H1 (cell line): ENCODE data around the gene MTF1. TPM values are rescaled to one million over a fixed set of nuclear protein-coding genes. Genes with fewer than 3 reads are reported as not detected.

Experiments
- CTCF ChIA-PET: fragments of 300-600 bp; sonication (Branson Sonifier 250); formaldehyde crosslinking; loops from one replicate; lab custom pipeline; 2021; ENCODE audit not compliant: partially characterized antibody; lab: Charles Lee
- POLR2A ChIA-PET: fragments of 300-600 bp; sonication (Branson Sonifier 250); formaldehyde crosslinking; loops from one replicate; lab custom pipeline; 2021; ENCODE audit warnings: inconsistent platforms; ENCODE audit not compliant: partially characterized antibody; lab: Charles Lee
- DNase-seq, 2 experiments: peaks; one replicate each; pipeline versions ENCODE4 v3.0.0 to v3.0.0-alpha.2; 2010 to 2022; ENCODE audit warnings: low spot score in 2 of 2, low read depth in 1 of 2, mixed read lengths in 1 of 2
- FAIRE-seq: peaks from 2 replicates; lab custom pipeline; 2011; peaks lifted over from hg19 to GRCh38; lab: Jason Lieb, UNC
- H2AFZ ChIP-seq: 2 replicates; pipeline ENCODE4 v1.8.1; 2012; ENCODE audit warnings: low read length, inconsistent platforms
- H2AK5ac ChIP-seq: 2 replicates; pipeline ENCODE4 v1.6.1; 2013; ENCODE audit warnings: low read depth, low read length
- H2BK120ac ChIP-seq: replicated peaks from 2 replicates; pipeline ENCODE3; 2013; ENCODE audit warnings: low read depth, low read length, inconsistent platforms
- H2BK12ac ChIP-seq: 2 replicates; pipeline ENCODE4 v1.6.1; 2013; ENCODE audit warnings: low read depth, low read length
- H2BK15ac ChIP-seq: 2 replicates; pipeline ENCODE4 v1.6.1; 2013; ENCODE audit warnings: low read length
- H2BK20ac ChIP-seq: 2 replicates; pipeline ENCODE4 v1.6.1; 2013; ENCODE audit warnings: low read length
- H2BK5ac ChIP-seq: 2 replicates; pipeline ENCODE4 v1.6.1; 2013; ENCODE audit warnings: low read depth, low read length
- H3K14ac ChIP-seq: 2 replicates; pipeline ENCODE4 v1.6.1; 2013; ENCODE audit warnings: inconsistent platforms; ENCODE audit not compliant: insufficient read length
- H3K18ac ChIP-seq: 2 replicates; pipeline ENCODE4 v1.6.1; 2013; ENCODE audit warnings: low read length; ENCODE audit errors: extremely low read depth
- H3K23ac ChIP-seq: 2 replicates; pipeline ENCODE4 v1.6.1; 2013; ENCODE audit warnings: inconsistent platforms; ENCODE audit not compliant: insufficient read length
- H3K23me2 ChIP-seq: 2 replicates; pipeline ENCODE4 v1.6.1; 2013; ENCODE audit warnings: low read depth, low read length
- H3K27ac ChIP-seq: 2 replicates; pipeline ENCODE4 v1.6.1; 2011; ENCODE audit warnings: low read depth, low read length, inconsistent platforms
- H3K27me3 ChIP-seq, 4 experiments: replicated peaks in 1 of 4; 1 replicate in 1 of 4; 2 replicates in 3 of 4; pipeline versions ENCODE4 v1.6.1 to v1.8.1; 2011 to 2013; ENCODE audit warnings: low read length in 3 of 4, mild to moderate bottlenecking in 3 of 4, inconsistent platforms in 2 of 4, mixed read lengths in 2 of 4, moderate library complexity in 1 of 4; ENCODE audit not compliant: control insufficient read depth in 3 of 4, insufficient read depth in 3 of 4; ENCODE audit errors: extremely low read depth in 1 of 4
- H3K36me3 ChIP-seq, 4 experiments: 2 replicates each; pipeline versions ENCODE4 v1.6.1 to v1.8.1; 2011 to 2013; ENCODE audit warnings: mild to moderate bottlenecking in 4 of 4, low read length in 3 of 4, moderate library complexity in 2 of 4, control low read depth in 1 of 4, inconsistent platforms in 1 of 4; ENCODE audit not compliant: insufficient read depth in 4 of 4, control insufficient read depth in 2 of 4
- H3K4ac ChIP-seq: replicated peaks from 2 replicates; pipeline ENCODE3; 2013; ENCODE audit warnings: low read length, low read depth, mixed read lengths, inconsistent platforms; ENCODE audit not compliant: insufficient read length
- H3K4me1 ChIP-seq, 4 experiments: replicated peaks in 1 of 4; 1 replicate in 1 of 4; 2 replicates in 3 of 4; pipeline versions ENCODE4 v1.6.1 to v1.8.1; 2011 to 2013; ENCODE audit warnings: low read length in 3 of 4, inconsistent platforms in 2 of 4, mixed read lengths in 1 of 4; ENCODE audit not compliant: insufficient read depth in 4 of 4, control insufficient read depth in 3 of 4
- H3K4me2 ChIP-seq, 2 experiments: 2 replicates each; pipeline versions ENCODE4 v1.6.1 to v1.8.1; 2011 to 2013; ENCODE audit warnings: low read depth in 2 of 2, low read length in 2 of 2, control low read depth in 1 of 2, inconsistent platforms in 1 of 2, mild to moderate bottlenecking in 1 of 2; ENCODE audit not compliant: insufficient read depth in 1 of 2
- H3K4me3 ChIP-seq, 4 experiments: fragments of 200-600, 300-600 bp in 1 of 4; sonication (generic), shearing (Covaris generic), sonication (Bioruptor Twin) in 1 of 4; 2 replicates each; pipeline versions ENCODE4 v1.5.1 to v1.8.1; 2011 to 2016; ENCODE audit warnings: low read length in 4 of 4, low read depth in 3 of 4, control low read depth in 2 of 4, inconsistent platforms in 2 of 4, mild to moderate bottlenecking in 2 of 4, mixed read lengths in 1 of 4, moderate library complexity in 1 of 4; ENCODE audit not compliant: insufficient read depth in 2 of 4; ENCODE audit errors: extremely low read depth in 1 of 4
- H3K56ac ChIP-seq: replicated peaks from 2 replicates; pipeline ENCODE3; 2013; ENCODE audit warnings: low read depth, mild to moderate bottlenecking, mixed read lengths, low read length, inconsistent platforms; ENCODE audit not compliant: insufficient read length
- H3K79me1 ChIP-seq: 2 replicates; pipeline ENCODE4 v1.6.1; 2013; ENCODE audit warnings: low read depth, low read length, control low read depth
- H3K79me2 ChIP-seq, 2 experiments: 2 replicates each; pipeline versions ENCODE4 v1.6.1 to v1.8.1; 2012 to 2013; ENCODE audit warnings: low read length in 2 of 2, mild to moderate bottlenecking in 2 of 2, inconsistent platforms in 1 of 2; ENCODE audit not compliant: insufficient read depth in 2 of 2, control insufficient read depth in 1 of 2
- H3K9ac ChIP-seq, 4 experiments: replicated peaks in 1 of 4; 1 replicate in 1 of 4; 2 replicates in 3 of 4; pipeline versions ENCODE4 v1.6.1 to v1.8.1; 2011 to 2013; ENCODE audit warnings: low read depth in 3 of 4, low read length in 3 of 4, control low read depth in 2 of 4, mild to moderate bottlenecking in 2 of 4, moderate library complexity in 2 of 4, inconsistent platforms in 1 of 4; ENCODE audit errors: extremely low read depth in 1 of 4
- H3K9me3 ChIP-seq, 2 experiments: 2 replicates each; pipeline versions ENCODE4 v1.6.1 to v1.8.1; 2012 to 2013; ENCODE audit warnings: mild to moderate bottlenecking in 2 of 2, moderate library complexity in 2 of 2, control low read depth in 1 of 2, inconsistent platforms in 1 of 2, low read depth in 1 of 2, low read length in 1 of 2, mixed read lengths in 1 of 2; ENCODE audit not compliant: insufficient read depth in 2 of 2
- H4K20me1 ChIP-seq, 2 experiments: replicated peaks in 1 of 2; 2 replicates each; pipeline versions ENCODE3 to v1.8.1; 2011 to 2013; ENCODE audit warnings: inconsistent platforms in 2 of 2, low read length in 2 of 2, mild to moderate bottlenecking in 1 of 2; ENCODE audit not compliant: insufficient read depth in 2 of 2, control insufficient read depth in 1 of 2
- H4K5ac ChIP-seq: 2 replicates; pipeline ENCODE4 v1.6.1; 2013; ENCODE audit warnings: low read length, low read depth, mixed read lengths, inconsistent platforms; ENCODE audit not compliant: insufficient read length
- H4K8ac ChIP-seq: 2 replicates; pipeline ENCODE4 v1.8.0; 2013; ENCODE audit warnings: mild to moderate bottlenecking, moderate library complexity, low read length, inconsistent platforms; ENCODE audit not compliant: insufficient read depth; ENCODE audit errors: extremely low read depth
- H4K91ac ChIP-seq: replicated peaks from 2 replicates; pipeline ENCODE3; 2013; ENCODE audit warnings: low read length, mixed read lengths, inconsistent platforms; ENCODE audit not compliant: insufficient read length
- BACH1 ChIP-seq: IDR thresholded peaks from 2 replicates; pipeline ENCODE4 v1.6.1; 2012; ENCODE audit warnings: low read length, improper control_type of control experiment
- CEBPB ChIP-seq: IDR thresholded peaks from 2 replicates; pipeline ENCODE4 v1.6.1; 2012; ENCODE audit warnings: low read depth, low read length
- E2F6 ChIP-seq: IDR thresholded peaks from 2 replicates; pipeline ENCODE4 v1.6.1; 2012; ENCODE audit warnings: inconsistent platforms
- HDAC2 ChIP-seq, 2 experiments: fragments of 300-600 bp in 1 of 2; sonication (generic) in 1 of 2; IDR thresholded peaks; 2 replicates each; pipeline ENCODE4 v1.6.1; 2011 to 2012; ENCODE audit warnings: low read depth in 2 of 2, low read length in 2 of 2, mild to moderate bottlenecking in 2 of 2, moderate library complexity in 2 of 2, borderline replicate concordance in 1 of 2, inconsistent platforms in 1 of 2
- JUN ChIP-seq: IDR thresholded peaks from 2 replicates; pipeline ENCODE4 v1.6.1; 2011; ENCODE audit warnings: low read depth, mild to moderate bottlenecking, improper control_type of control experiment, low read length
- JUND ChIP-seq: IDR thresholded peaks from 2 replicates; pipeline ENCODE4 v1.6.1; 2011; ENCODE audit warnings: mild to moderate bottlenecking, improper control_type of control experiment, low read length
- SUZ12 ChIP-seq: fragments of 200-600 bp; sonication (generic); IDR thresholded peaks from 2 replicates; pipeline ENCODE4 v1.6.1; 2012; ENCODE audit warnings: mild to moderate bottlenecking, inconsistent platforms, low read length, moderate library complexity, mixed read lengths
- TCF12 ChIP-seq: IDR thresholded peaks from 2 replicates; pipeline ENCODE4 v1.6.1; 2011; ENCODE audit warnings: low read depth, mild to moderate bottlenecking, low read length
- polyA plus RNA-seq, 7 experiments: library from polyadenylated mRNA; depleted of rRNA in 3 of 7; stranded (reverse) in 5 of 7; unstranded in 2 of 7; fragments of >200 nt in 5 of 7; fragments of 200-250 nt in 2 of 7; gene quantifications; 1 replicate in 5 of 7; 2 replicates in 1 of 7; 4 replicates in 1 of 7; pipeline versions ENCODE4 v1.2.1 to v1.2.3, GENCODE V29; 2011 to 2013; ENCODE audit warnings: missing spikeins in 2 of 7, mixed read lengths in 2 of 7
- total RNA-seq: library from RNA; stranded (reverse); fragmentation: NEBNext Ultra II Directional; extraction: Animal tissue kit (Norgen Biotek cat#: 25700); gene quantifications from 2 replicates; pipeline ENCODE4 v1.2.1, GENCODE V29; 2021

Gene MTF1
- total and polyA plus RNA-seq, 2 of the 8 experiments (the other 6 are each of a cell fraction or from before 2014, with no cell fraction given) = 4.0 to 15.5 TPM

- Histone ChIP-seq H3K4ac (no peak overlapping the region), H3K56ac (no peak overlapping the region), H3K27ac (no peak overlapping the region), H3K4me1 (no peaks in the 10 kb centered on the region), H3K23me2 (no peaks in the 10 kb centered on the region), H3K9ac (no peak overlapping the region), H3K79me2 (peaks cover 0 to 46% of the 10 kb centered on the region in 2 experiments; a peak in 2 of 4 replicates), H3K36me3 (peaks cover 0 to 7% (median 2%) of the 10 kb centered on the region in 4 experiments; a peak in 3 of 8 replicates), H2AK5ac (no peak overlapping the region), H3K18ac (no peak overlapping the region), H2BK20ac (no peak overlapping the region), H3K4me3 (no peak overlapping the region), H4K5ac (no peak overlapping the region), H3K23ac (no peak overlapping the region), H4K91ac (no peak overlapping the region), H3K14ac (no peak overlapping the region), H2BK12ac (no peak overlapping the region), H2BK120ac (no peak overlapping the region), H3K27me3 (no peaks in the 10 kb centered on the region), H2BK15ac (no peak overlapping the region), H2AFZ (no peak overlapping the region), H4K20me1 (peaks cover 0 to 6% of the 10 kb centered on the region in 2 experiments), H3K79me1 (peaks cover 12% of the 10 kb centered on the region), H3K4me2 (no peak overlapping the region), H4K8ac (no peak overlapping the region), H3K9me3 (no peaks in the 10 kb centered on the region), H2BK5ac (no peak overlapping the region)
- DNase-seq = no peak
- no peak for FAIRE-seq
- TF ChIP-seq JUN = no peak
- TF ChIP-seq HDAC2 (IDR thresholded peaks at IDR 0.05; ENCODE audit: borderline replicate concordance in 1 of 2, low read depth in 2 of 2, low read length in 2 of 2) = no peak
- no peak for TF ChIP-seq E2F6
- TF ChIP-seq CEBPB = peak; percentile 50; the same call in 1 of the 2 replicates
- no peak for TF ChIP-seq SUZ12
- no peak for TF ChIP-seq JUND
- TF ChIP-seq TCF12 = no peak
- no peak for TF ChIP-seq BACH1
- CTCF ChIA-PET = interaction anchor here (0.8 to 2.4 kb wide), 6 partner anchors 10 to 175 kb away, joined by 3 to 22 read pairs (median 4); partner anchors contain the start of gene MTF1
- POLR2A ChIA-PET = interaction anchor here (0.9 kb wide), 1 partner anchor 44 kb away, joined by 3 read pairs; no protein-coding TSS in a partner anchor
These were observed 8.1 kb downstream of the MTF1 start for GRCh38 chr1:37851262-37851661.
